ENCODE results near the gene TRIM40.
"Not testable (repeated sequence)": the region's sequence is repeated elsewhere in the genome, so short reads cannot be mapped to it uniquely, and the experiment has no call there.

Gene TRIM40

DNA sequence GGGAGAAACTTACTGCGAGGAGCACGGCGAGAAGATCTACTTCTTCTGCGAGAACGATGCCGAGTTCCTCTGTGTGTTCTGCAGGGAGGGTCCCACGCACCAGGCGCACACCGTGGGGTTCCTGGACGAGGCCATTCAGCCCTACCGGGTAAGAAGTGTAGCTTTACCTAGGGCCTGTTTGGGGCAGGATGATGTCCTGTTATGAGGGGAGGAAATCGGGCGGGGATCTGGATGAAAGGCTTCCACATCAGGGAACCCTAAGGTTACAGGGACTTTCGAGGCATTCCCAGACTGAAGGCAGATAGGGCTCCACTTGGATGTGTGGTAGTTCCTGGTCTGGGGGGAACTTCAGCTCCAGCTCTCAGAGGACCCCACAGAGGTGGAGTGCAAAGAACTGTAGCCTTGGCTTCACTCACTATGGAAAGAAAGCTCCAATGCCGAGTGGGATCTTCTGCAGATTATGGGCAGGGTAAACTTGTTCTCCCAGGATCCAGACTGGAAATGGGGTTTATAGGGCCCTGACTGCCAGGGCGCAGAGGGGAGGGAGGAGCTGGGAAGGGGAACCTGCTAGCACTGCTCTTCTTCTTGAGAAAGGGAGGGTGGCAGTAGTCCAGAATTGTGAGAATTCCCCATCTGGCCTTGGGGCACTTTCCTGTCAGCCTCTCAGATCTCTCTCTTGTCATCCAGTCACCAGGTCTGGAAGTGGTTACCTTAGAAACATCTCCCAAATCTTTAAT, 28.1 kb downstream of the TRIM40 start:
- no peak overlapping the region for H3K27ac ChIP-seq (ENCODE audit: low read depth, low read length)
- no peaks in the 10 kb centered on the region for H3K36me3 ChIP-seq (ENCODE audit: control insufficient read depth in 5 of 5, insufficient read depth in 5 of 5, low read length in 5 of 5)
- no peaks in the 10 kb centered on the region for H3K9me3 ChIP-seq (ENCODE audit: control insufficient read depth in 5 of 5, low read length in 5 of 5)
- no peak overlapping the region for H3K4me3 ChIP-seq (ENCODE audit: low read depth in 1 of 5, low read length in 5 of 5)
- H3K4me1 ChIP-seq (ENCODE audit: control insufficient read depth in 5 of 5, insufficient read depth in 5 of 5, low read length in 5 of 5), result peaks cover 0 to 2% (median 0%) of the 10 kb centered on the region in 5 donors
- H3K27me3 ChIP-seq (ENCODE audit: control insufficient read depth in 5 of 5, insufficient read depth in 4 of 5, low read length in 5 of 5), result peaks cover 6 to 26% (median 14%) of the 10 kb centered on the region in 5 donors
- no peak overlapping the region for H3K9ac ChIP-seq (ENCODE audit: low read length in 5 of 5)

DNA sequence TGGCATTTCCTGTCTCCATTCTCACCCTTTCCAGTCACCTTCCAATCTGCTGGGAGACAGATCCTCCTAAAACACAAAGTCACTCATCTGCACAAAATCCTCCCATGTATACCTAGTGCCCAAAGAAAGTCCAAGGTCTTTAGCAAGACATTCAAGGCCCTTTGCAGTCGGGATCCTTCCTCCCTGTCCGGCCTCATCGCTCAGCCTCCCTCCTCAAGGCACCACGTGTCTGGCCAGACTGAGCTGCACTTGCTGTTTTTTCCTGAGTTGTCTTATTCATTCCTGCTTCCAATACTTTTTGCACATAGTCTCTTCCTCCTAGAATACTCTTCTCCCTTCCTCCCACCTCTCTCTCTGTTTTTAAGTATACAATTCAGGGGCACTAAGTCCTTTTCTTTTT, 28.8 kb downstream of the TRIM40 start:
- peaks cover 6 to 26% (median 14%) of the 10 kb centered on the region in 5 donors for H3K27me3 ChIP-seq (ENCODE audit: control insufficient read depth in 5 of 5, insufficient read depth in 4 of 5, low read length in 5 of 5)
- peaks cover 0 to 2% (median 0%) of the 10 kb centered on the region in 5 donors for H3K4me1 ChIP-seq (ENCODE audit: control insufficient read depth in 5 of 5, insufficient read depth in 5 of 5, low read length in 5 of 5)
- no peaks in the 10 kb centered on the region for H3K9me3 ChIP-seq (ENCODE audit: control insufficient read depth in 5 of 5, low read length in 5 of 5)
- H3K36me3 ChIP-seq (ENCODE audit: control insufficient read depth in 5 of 5, insufficient read depth in 5 of 5, low read length in 5 of 5), result no peaks in the 10 kb centered on the region
- no peak overlapping the region for H3K27ac ChIP-seq (ENCODE audit: low read depth, low read length)
- no peak overlapping the region for H3K9ac ChIP-seq (ENCODE audit: low read length in 5 of 5)
- H3K4me3 ChIP-seq (ENCODE audit: low read depth in 1 of 5, low read length in 5 of 5), result no peak overlapping the region

DNA sequence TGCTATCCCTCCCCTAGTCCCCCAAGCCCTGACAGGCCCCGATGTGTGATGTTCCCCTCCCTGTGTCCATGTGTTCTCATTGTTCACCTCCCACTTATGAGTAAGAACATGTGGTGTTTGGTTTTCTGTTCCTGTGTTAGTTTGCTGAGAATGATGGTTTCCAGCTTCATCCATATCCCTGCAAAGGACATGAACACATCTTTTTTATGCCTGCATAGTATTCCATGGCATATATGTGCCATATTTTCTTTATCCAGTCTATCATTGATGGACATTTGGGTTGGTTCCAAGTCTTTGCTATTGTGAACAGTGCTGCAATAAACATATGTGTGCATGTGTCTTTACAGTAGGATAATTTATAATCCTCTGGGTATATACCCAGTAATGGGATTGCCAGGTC, 29.3 kb downstream of the TRIM40 start:
- H3K9me3 ChIP-seq (ENCODE audit: control insufficient read depth in 5 of 5, low read length in 5 of 5); H3K36me3 ChIP-seq (ENCODE audit: control insufficient read depth in 5 of 5, insufficient read depth in 5 of 5, low read length in 5 of 5); H3K9ac ChIP-seq (ENCODE audit: low read length in 5 of 5); H3K4me1 ChIP-seq (ENCODE audit: control insufficient read depth in 5 of 5, insufficient read depth in 5 of 5, low read length in 5 of 5); H3K27ac ChIP-seq (ENCODE audit: low read depth, low read length); H3K4me3 ChIP-seq (ENCODE audit: low read depth in 1 of 5, low read length in 5 of 5): not testable (repeated sequence)
- H3K27me3 ChIP-seq (ENCODE audit: control insufficient read depth in 5 of 5, insufficient read depth in 4 of 5, low read length in 5 of 5), result peaks cover 6 to 26% (median 15%) of the 10 kb centered on the region in 5 donors

DNA sequence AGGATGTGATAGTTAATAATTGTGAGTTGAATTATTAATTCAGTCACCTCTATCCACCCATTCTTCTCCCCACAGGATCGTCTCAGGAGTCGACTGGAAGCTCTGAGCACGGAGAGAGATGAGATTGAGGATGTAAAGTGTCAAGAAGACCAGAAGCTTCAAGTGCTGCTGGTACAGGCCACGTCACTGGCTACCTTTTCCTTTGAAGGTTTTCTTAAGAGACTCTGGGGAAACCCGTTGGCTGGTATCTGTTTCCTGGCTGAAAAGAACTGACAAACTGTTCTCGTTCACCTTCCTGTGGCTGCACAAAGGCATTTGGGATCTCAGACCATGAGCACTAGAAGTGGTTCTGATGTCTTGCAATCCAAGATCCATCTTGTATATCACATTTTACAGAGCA, 31.2 kb downstream of the TRIM40 start:
- Histone ChIP-seq H3K27ac (ENCODE audit: low read depth, low read length) (no peak overlapping the region), H3K36me3 (ENCODE audit: control insufficient read depth in 5 of 5, insufficient read depth in 5 of 5, low read length in 5 of 5) (no peaks in the 10 kb centered on the region), H3K9me3 (ENCODE audit: control insufficient read depth in 5 of 5, low read length in 5 of 5) (no peaks in the 10 kb centered on the region), H3K4me1 (ENCODE audit: control insufficient read depth in 5 of 5, insufficient read depth in 5 of 5, low read length in 5 of 5) (peaks cover 0 to 8% (median 3%) of the 10 kb centered on the region in 5 donors), H3K9ac (ENCODE audit: low read length in 5 of 5) (no peak overlapping the region), H3K4me3 (ENCODE audit: low read depth in 1 of 5, low read length in 5 of 5) (no peak overlapping the region), H3K27me3 (ENCODE audit: control insufficient read depth in 5 of 5, insufficient read depth in 4 of 5, low read length in 5 of 5) (peaks cover 11 to 40% (median 32%) of the 10 kb centered on the region in 5 donors)

DNA sequence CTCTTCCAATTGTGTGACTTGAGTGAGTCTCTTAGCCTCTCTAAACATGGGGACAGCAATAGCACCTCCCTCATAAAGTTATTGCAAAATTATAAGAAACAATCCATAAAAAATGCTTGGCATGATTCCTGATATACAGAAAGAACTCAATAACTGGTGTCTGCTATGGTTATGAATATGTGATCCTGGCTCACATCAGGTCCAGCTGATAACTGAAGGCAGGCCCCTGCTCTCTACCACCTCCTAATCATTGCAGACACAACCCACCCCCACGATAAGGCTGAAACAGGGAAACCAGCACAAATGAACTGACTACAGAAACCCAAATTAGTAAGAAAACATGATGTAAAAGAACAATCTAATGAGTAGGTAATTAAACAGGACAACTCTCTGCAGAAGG, 32.8 kb downstream of the TRIM40 start:
- H3K9ac ChIP-seq (ENCODE audit: low read length in 5 of 5), result no peak overlapping the region
- H3K27ac ChIP-seq (ENCODE audit: low read depth, low read length), result no peak overlapping the region
- H3K9me3 ChIP-seq (ENCODE audit: control insufficient read depth in 5 of 5, low read length in 5 of 5), result no peaks in the 10 kb centered on the region
- no peaks in the 10 kb centered on the region for H3K36me3 ChIP-seq (ENCODE audit: control insufficient read depth in 5 of 5, insufficient read depth in 5 of 5, low read length in 5 of 5)
- H3K4me3 ChIP-seq (ENCODE audit: low read depth in 1 of 5, low read length in 5 of 5), result no peak overlapping the region
- peaks cover 0 to 7% (median 6%) of the 10 kb centered on the region in 5 donors for H3K4me1 ChIP-seq (ENCODE audit: control insufficient read depth in 5 of 5, insufficient read depth in 5 of 5, low read length in 5 of 5)
- H3K27me3 ChIP-seq (ENCODE audit: control insufficient read depth in 5 of 5, insufficient read depth in 4 of 5, low read length in 5 of 5), result peaks cover 8 to 44% (median 33%) of the 10 kb centered on the region in 5 donors

DNA sequence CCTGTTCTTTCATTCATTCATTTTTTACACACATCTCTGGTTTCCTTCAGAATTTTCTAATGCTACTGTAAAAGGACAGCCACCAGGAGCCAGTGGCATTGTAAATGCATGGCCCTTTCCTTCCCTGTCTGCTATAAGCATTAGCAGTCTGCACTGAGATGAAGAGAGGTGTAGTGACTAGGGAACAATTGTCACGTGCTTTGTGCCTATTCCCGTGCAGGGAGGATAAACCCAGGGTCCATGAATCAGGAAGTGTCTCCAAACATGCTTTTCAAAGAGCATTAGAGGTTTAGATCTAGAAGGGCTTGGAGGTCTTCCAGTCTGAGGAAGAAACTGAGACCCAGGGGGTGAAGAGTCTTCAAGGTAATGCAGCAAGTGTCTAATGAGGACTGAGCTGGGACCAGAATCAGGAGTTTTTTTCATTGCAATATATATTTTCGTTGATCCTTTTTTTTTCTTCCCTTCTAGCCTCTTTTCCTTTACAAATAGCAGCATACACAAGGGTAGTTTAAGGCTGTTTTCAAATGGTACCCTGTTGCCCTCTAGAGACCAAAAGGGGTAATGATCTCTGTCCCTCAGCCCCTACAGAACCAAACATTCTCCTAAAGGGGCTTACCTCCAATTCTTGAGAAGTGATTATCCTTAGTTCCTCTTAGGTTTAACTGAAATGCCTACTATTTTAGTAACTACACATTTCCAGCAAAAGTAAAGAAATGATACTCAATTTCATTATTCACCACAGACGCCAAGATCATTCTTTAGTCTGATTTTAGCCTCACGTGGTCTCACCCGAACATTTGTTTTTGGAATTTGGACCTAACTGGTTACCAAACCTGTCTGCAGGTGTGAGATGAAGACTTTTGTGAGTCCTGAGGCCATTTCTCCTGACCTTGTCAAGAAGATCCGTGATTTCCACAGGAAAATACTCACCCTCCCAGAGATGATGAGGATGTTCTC, 34.0 kb downstream of the TRIM40 start:
- Histone ChIP-seq H3K4me1 (ENCODE audit: control insufficient read depth in 5 of 5, insufficient read depth in 5 of 5, low read length in 5 of 5) (peaks cover 0 to 7% (median 6%) of the 10 kb centered on the region in 5 donors), H3K9me3 (ENCODE audit: control insufficient read depth in 5 of 5, low read length in 5 of 5) (no peaks in the 10 kb centered on the region), H3K27me3 (ENCODE audit: control insufficient read depth in 5 of 5, insufficient read depth in 4 of 5, low read length in 5 of 5) (peaks cover 9 to 39% (median 30%) of the 10 kb centered on the region in 5 donors), H3K9ac (ENCODE audit: low read length in 5 of 5) (no peak overlapping the region), H3K4me3 (ENCODE audit: low read depth in 1 of 5, low read length in 5 of 5) (no peak overlapping the region), H3K36me3 (ENCODE audit: control insufficient read depth in 5 of 5, insufficient read depth in 5 of 5, low read length in 5 of 5) (no peaks in the 10 kb centered on the region), H3K27ac (ENCODE audit: low read depth, low read length) (no peak overlapping the region)

DNA sequence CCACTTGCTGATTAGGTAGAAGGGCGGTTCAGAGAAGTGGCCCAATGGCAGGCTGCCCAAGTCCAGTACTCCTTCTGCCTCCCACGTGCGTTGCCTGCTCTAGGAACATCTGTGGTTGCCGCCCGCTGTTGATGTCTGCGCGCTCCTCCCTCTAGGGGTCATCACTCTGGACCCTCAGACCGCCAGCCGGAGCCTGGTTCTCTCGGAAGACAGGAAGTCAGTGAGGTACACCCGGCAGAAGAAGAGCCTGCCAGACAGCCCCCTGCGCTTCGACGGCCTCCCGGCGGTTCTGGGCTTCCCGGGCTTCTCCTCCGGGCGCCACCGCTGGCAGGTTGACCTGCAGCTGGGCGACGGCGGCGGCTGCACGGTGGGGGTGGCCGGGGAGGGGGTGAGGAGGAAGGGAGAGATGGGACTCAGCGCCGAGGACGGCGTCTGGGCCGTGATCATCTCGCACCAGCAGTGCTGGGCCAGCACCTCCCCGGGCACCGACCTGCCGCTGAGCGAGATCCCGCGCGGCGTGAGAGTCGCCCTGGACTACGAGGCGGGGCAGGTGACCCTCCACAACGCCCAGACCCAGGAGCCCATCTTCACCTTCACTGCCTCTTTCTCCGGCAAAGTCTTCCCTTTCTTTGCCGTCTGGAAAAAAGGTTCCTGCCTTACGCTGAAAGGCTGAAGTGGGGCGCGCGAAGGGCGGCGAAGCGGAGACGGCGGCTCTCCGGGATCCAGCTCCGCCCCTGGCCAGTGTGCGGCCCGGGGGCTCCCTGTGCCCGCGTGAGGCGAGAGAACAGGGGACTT, 35.9 kb downstream of the TRIM40 start:
- Histone ChIP-seq H3K9me3 (ENCODE audit: control insufficient read depth in 5 of 5, low read length in 5 of 5) (no peaks in the 10 kb centered on the region), H3K27ac (ENCODE audit: low read depth, low read length) (no peak overlapping the region), H3K4me1 (ENCODE audit: control insufficient read depth in 5 of 5, insufficient read depth in 5 of 5, low read length in 5 of 5) (peaks cover 0 to 7% (median 6%) of the 10 kb centered on the region in 5 donors), H3K27me3 (ENCODE audit: control insufficient read depth in 5 of 5, insufficient read depth in 4 of 5, low read length in 5 of 5) (peaks cover 15 to 40% (median 32%) of the 10 kb centered on the region in 5 donors), H3K4me3 (ENCODE audit: low read depth in 1 of 5, low read length in 5 of 5) (no peak overlapping the region), H3K9ac (ENCODE audit: low read length in 5 of 5) (no peak overlapping the region), H3K36me3 (ENCODE audit: control insufficient read depth in 5 of 5, insufficient read depth in 5 of 5, low read length in 5 of 5) (no peaks in the 10 kb centered on the region)

DNA sequence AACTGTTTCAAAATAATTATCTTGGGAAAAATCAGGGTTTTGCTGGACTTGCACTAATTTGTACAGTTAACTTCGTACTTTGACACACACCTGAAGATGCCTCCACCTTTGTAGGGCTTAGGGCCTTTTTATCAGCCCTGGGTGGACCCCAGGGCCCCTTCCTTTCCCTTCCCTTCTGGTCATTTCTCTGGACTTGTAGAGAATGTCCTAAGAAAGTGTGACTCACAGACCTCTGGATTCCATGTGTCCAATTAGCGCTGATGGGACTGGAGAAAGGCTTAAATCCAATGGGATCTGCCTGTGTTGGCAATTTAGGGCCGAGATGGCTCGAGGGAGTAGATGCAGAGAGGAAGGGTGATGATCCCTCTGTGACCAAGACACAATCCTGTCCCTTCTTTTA, 36.7 kb downstream of the TRIM40 start:
- Histone ChIP-seq H3K9ac (ENCODE audit: low read length in 5 of 5) (no peak overlapping the region), H3K9me3 (ENCODE audit: control insufficient read depth in 5 of 5, low read length in 5 of 5) (no peaks in the 10 kb centered on the region), H3K36me3 (ENCODE audit: control insufficient read depth in 5 of 5, insufficient read depth in 5 of 5, low read length in 5 of 5) (no peaks in the 10 kb centered on the region), H3K4me3 (ENCODE audit: low read depth in 1 of 5, low read length in 5 of 5) (no peak overlapping the region), H3K4me1 (ENCODE audit: control insufficient read depth in 5 of 5, insufficient read depth in 5 of 5, low read length in 5 of 5) (peaks cover 0 to 7% (median 6%) of the 10 kb centered on the region in 5 donors), H3K27me3 (ENCODE audit: control insufficient read depth in 5 of 5, insufficient read depth in 4 of 5, low read length in 5 of 5) (peaks cover 15 to 40% (median 28%) of the 10 kb centered on the region in 5 donors), H3K27ac (ENCODE audit: low read depth, low read length) (no peak overlapping the region)

DNA sequence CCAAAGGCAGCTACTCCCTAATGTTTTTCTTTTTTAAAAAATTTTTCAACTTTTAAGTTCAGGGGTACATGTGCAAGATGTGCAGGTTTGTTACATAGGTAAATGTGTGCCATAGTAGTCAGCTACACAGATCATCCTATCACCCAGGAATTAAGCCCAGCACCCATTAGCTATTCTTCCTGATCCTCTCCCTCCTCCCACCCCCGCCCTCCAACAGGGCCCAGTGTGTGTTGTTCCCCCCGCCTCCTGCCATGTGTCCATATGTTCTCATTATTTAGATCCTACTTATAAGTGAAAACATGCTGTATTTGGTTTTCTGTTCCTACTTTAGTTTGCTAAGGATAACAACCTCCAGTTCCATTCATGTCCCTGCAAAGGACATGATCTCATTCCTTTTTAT, 39.8 kb downstream of the TRIM40 start:
- peaks cover 0 to 3% (median 0%) of the 10 kb centered on the region in 5 donors for H3K9me3 ChIP-seq (ENCODE audit: control insufficient read depth in 5 of 5, low read length in 5 of 5)
- H3K27me3 ChIP-seq (ENCODE audit: control insufficient read depth in 5 of 5, insufficient read depth in 4 of 5, low read length in 5 of 5), result peaks cover 15 to 26% (median 19%) of the 10 kb centered on the region in 5 donors
- peaks cover 0 to 7% (median 6%) of the 10 kb centered on the region in 5 donors for H3K4me1 ChIP-seq (ENCODE audit: control insufficient read depth in 5 of 5, insufficient read depth in 5 of 5, low read length in 5 of 5)
- no peaks in the 10 kb centered on the region for H3K36me3 ChIP-seq (ENCODE audit: control insufficient read depth in 5 of 5, insufficient read depth in 5 of 5, low read length in 5 of 5)
- no peak overlapping the region for H3K9ac ChIP-seq (ENCODE audit: low read length in 5 of 5)
- no peak overlapping the region for H3K4me3 ChIP-seq (ENCODE audit: low read depth in 1 of 5, low read length in 5 of 5)
- H3K27ac ChIP-seq (ENCODE audit: low read depth, low read length), result no peak overlapping the region

Data from subcutaneous abdominal adipose tissue (tissue), 5 donors.